H54 (cell line): ENCODE measurements around the gene TCHHL1.

Source experiments
- DNase-seq: peaks from one replicate; pipeline ENCODE4 v3.0.0; 2011; ENCODE audit warnings: low spot score, mixed read lengths; ENCODE audit not compliant: insufficient read length
- FAIRE-seq: peaks from 3 replicates; lab custom pipeline; 2011; peaks lifted over from hg19 to GRCh38; lab: Jason Lieb, UNC
- POLR2A ChIP-seq: IDR thresholded peaks from 2 replicates; pipeline ENCODE4 v1.6.1; 2011; ENCODE audit warnings: low read depth, mild to moderate bottlenecking, low read length

TCHHL1 gene

GRCh38 chr1:152089014-152089674 is at the start of gene TCHHL1:
Gene TCHHL1 (minus strand): TSS chr1:152089064. CDS start chr1:152088143, 921 bp downstream.
- no peak for TF ChIP-seq POLR2A
- DNase-seq (no peak), FAIRE-seq (no peak)

- FAIRE-seq (no peak), DNase-seq (no peak)
- no peak for TF ChIP-seq POLR2A
Observed at GRCh38 chr1:152137215-152137614, 48.4 kb upstream of the TCHHL1 start.

GRCh38 chr1:152130186-152130585 is 41.3 kb upstream of the TCHHL1 start:
- no peak for FAIRE-seq
- no peak for DNase-seq
- no peak for TF ChIP-seq POLR2A

- DNase-seq (no peak), FAIRE-seq (no peak)
Observed at GRCh38 chr1:152127673-152128072, 38.8 kb upstream of the TCHHL1 start.

GRCh38 chr1:152125834-152126443 is 37.1 kb upstream of the TCHHL1 start:
- DNase-seq (no peak), FAIRE-seq (no peak)
- TF ChIP-seq POLR2A = no peak

More at GRCh38 chr1:152127673-152128072, 38.8 kb upstream of the TCHHL1 start:
- TF ChIP-seq POLR2A = no peak

GRCh38 chr1:152118915-152119314 is 30.1 kb upstream of the TCHHL1 start:
- TF ChIP-seq POLR2A = no peak
- no peak for DNase-seq
- FAIRE-seq = no peak

GRCh38 chr1:152115344-152115743 is 26.5 kb upstream of the TCHHL1 start, which contains the start of gene TCHH:
Gene TCHH (minus strand): TSS chr1:152115444. CDS start chr1:152114080, 1,364 bp downstream.
- no peak for FAIRE-seq
- TF ChIP-seq POLR2A = no peak
- no peak for DNase-seq

- DNase-seq (no peak), FAIRE-seq (no peak)
- no peak for TF ChIP-seq POLR2A
Observed at GRCh38 chr1:152112885-152113432, 24.1 kb upstream of the TCHHL1 start.

- FAIRE-seq (no peak), DNase-seq (no peak)
- no peak for TF ChIP-seq POLR2A
Observed at GRCh38 chr1:152112101-152112884, 23.4 kb upstream of the TCHHL1 start.

GRCh38 chr1:152111515-152111968 is 22.7 kb upstream of the TCHHL1 start:
- FAIRE-seq (no peak), DNase-seq (no peak)
- TF ChIP-seq POLR2A = no peak

GRCh38 chr1:152110860-152111514 is 22.1 kb upstream of the TCHHL1 start:
- FAIRE-seq = no peak

GRCh38 chr1:152110365-152110859 is 21.5 kb upstream of the TCHHL1 start:
- peak; percentile 20; the same call in 1 of the 2 replicates for TF ChIP-seq POLR2A
- FAIRE-seq = no peak
- DNase-seq = no peak

More at GRCh38 chr1:152110860-152111514, 22.1 kb upstream of the TCHHL1 start:
- no peak for TF ChIP-seq POLR2A
- no peak for DNase-seq

- no peak for FAIRE-seq
- no peak for TF ChIP-seq POLR2A
- no peak for DNase-seq
Observed at GRCh38 chr1:152109998-152110294, 21.1 kb upstream of the TCHHL1 start.
